OCI-LY1 (cell line): ENCODE measurements around the gene HSP90AA1.

ENCODE experiments used
- CTCF ChIP-seq: fragments of 200-600 bp; sonication (generic), shearing (Covaris generic); IDR thresholded peaks from 2 replicates; pipeline ENCODE4 v1.5.1; 2017; ENCODE audit warnings: mild to moderate bottlenecking, antibody characterized with exemption, low read length, moderate library complexity, mixed read lengths
- EZH2 ChIP-seq: fragments of 200-600 bp; sonication (generic), shearing (Covaris generic); IDR thresholded peaks from 2 replicates; pipeline ENCODE4 v1.8.0; 2017; ENCODE audit warnings: borderline replicate concordance, mixed run types, mild to moderate bottlenecking, antibody characterized with exemption, low read length, moderate library complexity, mixed read lengths

- TF ChIP-seq EZH2 (no peak), CTCF (no peak)
These were observed 38.7 kb upstream of the HSP90AA1 start for GRCh38 chr14:102125546-102125945.
